SK-N-MC (cell line): ENCODE measurements around the gene NRP2.

Experiments used
- DNase-seq: peaks from one replicate; pipeline ENCODE4 v3.0.0-alpha.2; 2011; ENCODE audit warnings: low read depth, low spot score
- H3K27ac ChIP-seq: fragments of 200-600 bp; sonication (generic); 2 replicates; pipeline ENCODE4 v1.5.1; 2016; ENCODE audit warnings: mixed run types
- H3K36me3 ChIP-seq: fragments of 200-600 bp; sonication (generic); 2 replicates; pipeline ENCODE4 v1.6.1; 2017; ENCODE audit warnings: antibody characterized with exemption, low read length, mixed read lengths; ENCODE audit not compliant: insufficient read depth
- H3K4me3 ChIP-seq: fragments of 200-600 bp; sonication (generic); 2 replicates; pipeline ENCODE4 v1.5.1; 2016
- H3K9ac ChIP-seq: fragments of 200-600 bp; sonication (generic); 2 replicates; pipeline ENCODE4 v1.8.0; 2017; ENCODE audit warnings: mixed run types, mixed read lengths; ENCODE audit not compliant: insufficient read length
- H3K9me3 ChIP-seq: fragments of 200-600 bp; sonication (generic); 2 replicates; pipeline ENCODE4 v1.6.1; 2017; ENCODE audit warnings: low read depth, mild to moderate bottlenecking, antibody characterized with exemption, low read length, moderate library complexity, mixed read lengths
- EZH2 ChIP-seq: fragments of 200-600 bp; sonication (generic); IDR thresholded peaks from one replicate; pipeline ENCODE4 v1.6.1; 2017; ENCODE audit warnings: antibody characterized with exemption
- FOXP2 ChIP-seq: optimal IDR thresholded peaks from 2 replicates; pipeline ENCODE3; 2011; ENCODE audit warnings: mild to moderate bottlenecking, moderate library complexity; ENCODE audit not compliant: insufficient read depth; ENCODE audit errors: extremely low read length, control extremely low read depth
- POLR2AphosphoS5 ChIP-seq: IDR thresholded peaks from 2 replicates; pipeline ENCODE4 v1.6.1; 2012; ENCODE audit warnings: mild to moderate bottlenecking, low read depth, low read length, borderline replicate concordance

The NRP2 gene

GRCh38 chr2:205682239-205682970 is at the start of gene NRP2:
Gene NRP2, plus strand, starts transcription at chr2:205682501. Its CDS starts 790 bp downstream, at chr2:205683291.
- peak within 1 kb of the TSS; percentile 15 for H3K9ac ChIP-seq
- DNase-seq = no peak
- peak within 1 kb of the TSS; percentile 77 for H3K4me3 ChIP-seq
- no peak for TF ChIP-seq FOXP2
- TF ChIP-seq EZH2 = peak; percentile 55
- TF ChIP-seq POLR2AphosphoS5 = no peak
- no peaks in the 10 kb centered on the region for H3K9me3 ChIP-seq
- H3K27ac ChIP-seq = no peak within 1 kb of the TSS
- no peaks in the 10 kb centered on the region for H3K36me3 ChIP-seq

GRCh38 chr2:205633994-205634393 is 48.3 kb upstream of the NRP2 start:
- H3K4me3 ChIP-seq = no peak overlapping the region
- no peak overlapping the region for H3K9ac ChIP-seq
- H3K36me3 ChIP-seq = no peaks in the 10 kb centered on the region
- no peak for DNase-seq
- TF ChIP-seq FOXP2 (no peak), EZH2 (no peak), POLR2AphosphoS5 (no peak)
- no peaks in the 10 kb centered on the region for H3K9me3 ChIP-seq
- H3K27ac ChIP-seq = no peak overlapping the region

GRCh38 chr2:205636549-205637319 is 45.6 kb upstream of the NRP2 start:
- DNase-seq = no peak
- TF ChIP-seq POLR2AphosphoS5 (no peak), EZH2 (no peak), FOXP2 (no peak)

GRCh38 chr2:205637320-205637602 is 45.0 kb upstream of the NRP2 start:
- no peak overlapping the region for H3K4me3 ChIP-seq

More at GRCh38 chr2:205636549-205637319, 45.6 kb upstream of the NRP2 start:
- Histone ChIP-seq H3K4me3 (no peak overlapping the region), H3K9ac (no peak overlapping the region), H3K27ac (no peak overlapping the region), H3K36me3 (no peaks in the 10 kb centered on the region), H3K9me3 (no peaks in the 10 kb centered on the region)

GRCh38 chr2:205637779-205638503 is 44.4 kb upstream of the NRP2 start:
- Histone ChIP-seq H3K36me3 (no peaks in the 10 kb centered on the region), H3K27ac (no peak overlapping the region), H3K9me3 (no peaks in the 10 kb centered on the region), H3K4me3 (no peak overlapping the region), H3K9ac (no peak overlapping the region)
- no peak for TF ChIP-seq EZH2
- no peak for TF ChIP-seq FOXP2
- TF ChIP-seq POLR2AphosphoS5 = no peak
- DNase-seq = no peak

More at GRCh38 chr2:205637320-205637602, 45.0 kb upstream of the NRP2 start:
- Histone ChIP-seq H3K27ac (no peak overlapping the region), H3K9ac (no peak overlapping the region), H3K9me3 (no peaks in the 10 kb centered on the region), H3K36me3 (no peaks in the 10 kb centered on the region)
- no peak for DNase-seq
- no peak for TF ChIP-seq EZH2
- no peak for TF ChIP-seq FOXP2
- TF ChIP-seq POLR2AphosphoS5 = no peak

- H3K9me3 ChIP-seq = no peaks in the 10 kb centered on the region
- no peaks in the 10 kb centered on the region for H3K36me3 ChIP-seq
- DNase-seq = no peak
- no peak overlapping the region for H3K4me3 ChIP-seq
- no peak overlapping the region for H3K9ac ChIP-seq
- no peak for TF ChIP-seq FOXP2
- TF ChIP-seq POLR2AphosphoS5 = no peak
- no peak for TF ChIP-seq EZH2
- H3K27ac ChIP-seq = no peak overlapping the region
Measured at GRCh38 chr2:205640716-205641115, 41.6 kb upstream of the NRP2 start.

GRCh38 chr2:205642599-205643356 is 39.5 kb upstream of the NRP2 start:
- Histone ChIP-seq H3K9ac (no peak overlapping the region), H3K4me3 (no peak overlapping the region), H3K9me3 (no peaks in the 10 kb centered on the region), H3K36me3 (no peaks in the 10 kb centered on the region), H3K27ac (no peak overlapping the region)
- DNase-seq = no peak
- TF ChIP-seq POLR2AphosphoS5 (no peak), FOXP2 (no peak), EZH2 (no peak)

- Histone ChIP-seq H3K9me3 (no peaks in the 10 kb centered on the region), H3K9ac (no peak overlapping the region), H3K4me3 (no peak overlapping the region), H3K27ac (no peak overlapping the region), H3K36me3 (no peaks in the 10 kb centered on the region)
- TF ChIP-seq FOXP2 (no peak), POLR2AphosphoS5 (no peak), EZH2 (no peak)
- DNase-seq = no peak
Measured at GRCh38 chr2:205643391-205643885, 38.9 kb upstream of the NRP2 start.
